PFSK-1 (cell line): Measurements from ENCODE around the gene RERE.

Experiments used
- FOXP2 ChIP-seq: optimal IDR thresholded peaks from 2 replicates; pipeline ENCODE3; 2011; ENCODE audit warnings: borderline replicate concordance, control low read depth, inconsistent platforms; ENCODE audit not compliant: insufficient read depth; ENCODE audit errors: extremely low read length, extremely low read depth
- POLR2AphosphoS5 ChIP-seq: IDR thresholded peaks from 2 replicates; pipeline ENCODE4 v1.6.1; 2012; ENCODE audit warnings: low read depth, mild to moderate bottlenecking, control low read depth, low read length, moderate library complexity
- REST ChIP-seq, 2 experiments: IDR thresholded peaks; 2 replicates each; pipeline versions ENCODE4 v1.6.1 to v1.8.0; 2011 to 2012; ENCODE audit warnings: low read depth in 2 of 2, low read length in 2 of 2, control low read depth in 1 of 2, inconsistent platforms in 1 of 2, mild to moderate bottlenecking in 1 of 2, moderate library complexity in 1 of 2; ENCODE audit not compliant: insufficient read depth in 1 of 2
- SIN3A ChIP-seq: IDR thresholded peaks from 2 replicates; pipeline ENCODE4 v1.6.1; 2012; ENCODE audit warnings: mild to moderate bottlenecking, low read length, moderate library complexity, borderline replicate concordance; ENCODE audit not compliant: insufficient read depth
- TAF1 ChIP-seq: IDR thresholded peaks from 2 replicates; pipeline ENCODE4 v1.6.1; 2012; ENCODE audit warnings: low read length, control low read depth, borderline replicate concordance; ENCODE audit not compliant: insufficient read depth

GRCh38 chr1:8419861-8420260, 397.6 kb downstream of the RERE start:
- no peak for TF ChIP-seq TAF1
- TF ChIP-seq POLR2AphosphoS5, result no peak
- no peak for TF ChIP-seq REST (IDR thresholded peaks at IDR 0.05; ENCODE audit: insufficient read depth in 1 of 2, low read depth in 2 of 2, low read length in 2 of 2)
- no peak for TF ChIP-seq SIN3A
- no peak for TF ChIP-seq FOXP2
